Tibial nerve (tissue), 4 donors: ENCODE measurements around the gene S100G. TPM values are rescaled to one million over a fixed set of nuclear protein-coding genes. Genes with fewer than 3 reads are reported as not detected.

Experiments used
- DNase-seq, 2 donors: peaks; one replicate each; pipeline ENCODE4 v3.0.0-alpha.2; 2019; ENCODE audit warnings: low spot score in 2 of 2
- H3K27ac ChIP-seq, 4 donors: fragments of 200-600 bp; sonication (generic) in 3 of 4; one replicate each; pipeline ENCODE4 v1.5.1; 2017 to 2019; ENCODE audit warnings: mild to moderate bottlenecking in 1 of 4
- H3K27me3 ChIP-seq, 2 donors: fragments of 200-600 bp; sonication (generic) in 1 of 2; one replicate each; pipeline versions ENCODE4 v1.5.1 to v1.6.0; 2017 to 2019
- H3K36me3 ChIP-seq, 3 donors: fragments of 200-600 bp; sonication (generic); one replicate each; pipeline ENCODE4 v1.5.1; 2018 to 2019
- H3K4me1 ChIP-seq, 4 donors: fragments of 200-600 bp; sonication (generic) in 3 of 4; one replicate each; pipeline ENCODE4 v1.5.1; 2017 to 2019
- H3K4me3 ChIP-seq, 4 donors: fragments of 200-600 bp; sonication (generic) in 3 of 4; one replicate each; pipeline ENCODE4 v1.5.1; 2017 to 2019; ENCODE audit warnings: mild to moderate bottlenecking in 1 of 4, moderate library complexity in 1 of 4
- H3K9me3 ChIP-seq, 4 donors: fragments of 200-600 bp; sonication (generic) in 3 of 4; one replicate each; pipeline ENCODE4 v1.5.1; 2017 to 2019
- EP300 ChIP-seq, 2 donors: sonication (generic); formaldehyde crosslinking; IDR thresholded peaks; one replicate each; pipeline ENCODE4 v1.6.1; 2017; ENCODE audit warnings: antibody characterized with exemption in 2 of 2, mild to moderate bottlenecking in 1 of 2
- POLR2A ChIP-seq, 2 donors: fragments of 450-650 bp; IDR thresholded peaks; one replicate each; pipeline ENCODE4 v1.6.1; 2017; ENCODE audit warnings: antibody characterized with exemption in 2 of 2, mild to moderate bottlenecking in 2 of 2, moderate library complexity in 2 of 2
- WGBS, 2 donors: methylation state at CpG; one replicate each; pipeline ENCODE4 v1.1.5; 2018; 5-methylcytosine and 5-hydroxymethylcytosine counted together
- total RNA-seq, 4 donors: library from RNA; depleted of rRNA; stranded (reverse); fragments of >200 nt; gene quantifications; one replicate each; pipeline ENCODE4 v1.1.0, GENCODE V29; 2016
- TF ChIP-seq, protein P1 (sequence below), 5 experiments: fragments of 200-600 bp in 3 of 5; fragments of 450-650 bp in 2 of 5; sonication (generic) in 3 of 5; IDR thresholded peaks; one replicate each; pipeline ENCODE4 v1.5.1; 2016 to 2019; ENCODE audit warnings: antibody characterized with exemption in 5 of 5, mild to moderate bottlenecking in 3 of 5, moderate library complexity in 2 of 5

S100G gene
- total RNA-seq, 4 donors from 2014 or later: not detected

- 80 to 83% methylated on average over 2 of the region's 2 CpGs for WGBS, 2 donors
Observed at GRCh38 chrX:16664626-16665025, 14.7 kb downstream of the S100G start.

DNA sequence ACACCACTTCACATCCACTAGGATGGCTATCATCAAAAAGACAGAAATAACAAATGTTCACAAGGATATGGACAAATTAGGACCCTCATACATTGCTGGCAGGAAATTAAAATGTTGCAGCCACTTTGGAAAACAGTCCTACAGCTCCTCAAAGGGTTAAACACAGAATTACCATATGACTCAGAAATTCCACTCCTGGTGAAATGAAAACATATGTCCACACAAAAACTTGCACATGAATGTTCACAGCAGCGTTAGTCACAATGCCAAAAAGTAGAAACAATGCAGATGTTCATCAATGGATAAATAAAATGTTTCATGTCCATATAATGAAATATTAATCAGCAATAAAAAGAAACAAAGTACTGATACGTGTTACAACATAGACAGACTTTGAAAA, 15.1 kb downstream of the S100G start:
- DNase-seq: no peak
- Histone ChIP-seq H3K4me1 (no peaks in the 10 kb centered on the region), H3K36me3 (peaks cover 0 to 17% (median 0%) of the 10 kb centered on the region in 3 donors), H3K4me3 (no peak overlapping the region), H3K27me3 (peaks cover 0 to 17% of the 10 kb centered on the region in 2 donors), H3K27ac (no peak overlapping the region), H3K9me3 (no peaks in the 10 kb centered on the region)
- 23 to 31% methylated on average over 2 of the region's 2 CpGs for WGBS, 2 donors
- no peak for TF ChIP-seq POLR2A (IDR thresholded peaks at IDR 0.05)
- TF ChIP-seq, protein P1, sequence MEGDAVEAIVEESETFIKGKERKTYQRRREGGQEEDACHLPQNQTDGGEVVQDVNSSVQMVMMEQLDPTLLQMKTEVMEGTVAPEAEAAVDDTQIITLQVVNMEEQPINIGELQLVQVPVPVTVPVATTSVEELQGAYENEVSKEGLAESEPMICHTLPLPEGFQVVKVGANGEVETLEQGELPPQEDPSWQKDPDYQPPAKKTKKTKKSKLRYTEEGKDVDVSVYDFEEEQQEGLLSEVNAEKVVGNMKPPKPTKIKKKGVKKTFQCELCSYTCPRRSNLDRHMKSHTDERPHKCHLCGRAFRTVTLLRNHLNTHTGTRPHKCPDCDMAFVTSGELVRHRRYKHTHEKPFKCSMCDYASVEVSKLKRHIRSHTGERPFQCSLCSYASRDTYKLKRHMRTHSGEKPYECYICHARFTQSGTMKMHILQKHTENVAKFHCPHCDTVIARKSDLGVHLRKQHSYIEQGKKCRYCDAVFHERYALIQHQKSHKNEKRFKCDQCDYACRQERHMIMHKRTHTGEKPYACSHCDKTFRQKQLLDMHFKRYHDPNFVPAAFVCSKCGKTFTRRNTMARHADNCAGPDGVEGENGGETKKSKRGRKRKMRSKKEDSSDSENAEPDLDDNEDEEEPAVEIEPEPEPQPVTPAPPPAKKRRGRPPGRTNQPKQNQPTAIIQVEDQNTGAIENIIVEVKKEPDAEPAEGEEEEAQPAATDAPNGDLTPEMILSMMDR (IDR thresholded peaks at IDR 0.05): no peak
- no peak for TF ChIP-seq EP300 (IDR thresholded peaks at IDR 0.05)

More at GRCh38 chrX:16664626-16665025, 14.7 kb downstream of the S100G start:
- DNase-seq: no peak
- no peaks in the 10 kb centered on the region for H3K4me1 ChIP-seq
- H3K36me3 ChIP-seq: peaks cover 0 to 12% (median 0%) of the 10 kb centered on the region in 3 donors
- no peaks in the 10 kb centered on the region for H3K9me3 ChIP-seq
- H3K27me3 ChIP-seq: peaks cover 0 to 17% of the 10 kb centered on the region in 2 donors
- no peak overlapping the region for H3K27ac ChIP-seq
- H3K4me3 ChIP-seq: no peak overlapping the region
- TF ChIP-seq POLR2A (IDR thresholded peaks at IDR 0.05): no peak
- no peak for TF ChIP-seq EP300 (IDR thresholded peaks at IDR 0.05)
- TF ChIP-seq, protein P1 (IDR thresholded peaks at IDR 0.05): no peak

DNA sequence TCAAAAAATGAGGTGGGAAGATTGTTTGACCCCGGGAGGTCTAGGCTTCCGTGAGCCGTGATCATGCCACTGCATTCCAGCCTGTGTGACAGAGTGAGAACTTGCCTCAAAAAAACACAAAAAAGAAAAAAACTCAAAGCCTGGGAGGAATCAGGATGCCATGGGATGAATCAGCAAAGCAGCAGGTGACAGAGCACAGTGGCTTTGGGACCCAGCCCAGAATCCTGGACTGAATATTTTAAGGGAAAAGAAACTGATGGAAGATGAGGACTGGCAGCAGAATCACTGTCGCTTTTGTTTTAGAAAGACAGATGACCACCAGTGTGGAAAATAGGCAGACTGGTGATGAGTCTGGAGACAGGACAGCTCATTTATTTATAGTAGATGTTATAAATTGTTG, 16.6 kb downstream of the S100G start:
- peaks cover 0 to 17% of the 10 kb centered on the region in 2 donors for H3K27me3 ChIP-seq
- H3K9me3 ChIP-seq: no peaks in the 10 kb centered on the region
- no peaks in the 10 kb centered on the region for H3K4me1 ChIP-seq
- H3K36me3 ChIP-seq: peaks cover 0 to 18% (median 0%) of the 10 kb centered on the region in 3 donors
- 80 to 88% methylated on average over 4 of the region's 4 CpGs for WGBS, 2 donors
- TF ChIP-seq, protein P1 (IDR thresholded peaks at IDR 0.05): no peak
- TF ChIP-seq POLR2A (IDR thresholded peaks at IDR 0.05) (no peak), EP300 (IDR thresholded peaks at IDR 0.05) (no peak)
- H3K27ac ChIP-seq: no peak overlapping the region
- DNase-seq: no peak
- no peak overlapping the region for H3K4me3 ChIP-seq

- Histone ChIP-seq H3K36me3 (peaks cover 0 to 14% (median 0%) of the 10 kb centered on the region in 3 donors), H3K27me3 (peaks cover 0 to 13% of the 10 kb centered on the region in 2 donors), H3K9me3 (no peaks in the 10 kb centered on the region), H3K4me1 (no peaks in the 10 kb centered on the region), H3K27ac (no peak overlapping the region), H3K4me3 (no peak overlapping the region)
- DNase-seq: peak in 1 of 2 donors; percentile 28
- TF ChIP-seq POLR2A (IDR thresholded peaks at IDR 0.05): no peak
- TF ChIP-seq, protein P1 (IDR thresholded peaks at IDR 0.05): peak in 3 of 5 experiments; percentile 18 to 40 (median 20)
Observed at GRCh38 chrX:16671005-16671404, 21.0 kb downstream of the S100G start.

- no peaks in the 10 kb centered on the region for H3K9me3 ChIP-seq
- H3K36me3 ChIP-seq: peaks cover 0 to 42% (median 0%) of the 10 kb centered on the region in 3 donors
- H3K27me3 ChIP-seq: no peaks in the 10 kb centered on the region
- no peak for TF ChIP-seq EP300 (IDR thresholded peaks at IDR 0.05)
- TF ChIP-seq, protein P1 (IDR thresholded peaks at IDR 0.05): no peak
- TF ChIP-seq POLR2A (IDR thresholded peaks at IDR 0.05): no peak
- DNase-seq: no peak
- 72 to 81% methylated on average over 9 to 11 of the region's 11 CpGs for WGBS, 2 donors
- no peaks in the 10 kb centered on the region for H3K4me1 ChIP-seq
- no peak overlapping the region for H3K4me3 ChIP-seq
- no peak overlapping the region for H3K27ac ChIP-seq
Observed at GRCh38 chrX:16678689-16679088, 28.7 kb downstream of the S100G start.
